Transverse colon (tissue), 4 donors: ENCODE results near the gene FAM120A. TPM values are rescaled to one million over a fixed set of nuclear protein-coding genes. Genes with fewer than 3 reads are reported as not detected.
"Not testable (repeated sequence)": the region's sequence is repeated elsewhere in the genome, so short reads cannot be mapped to it uniquely, and the experiment has no call there.

Source experiments
- DNase-seq: peaks from one replicate; pipeline ENCODE4 v3.0.0-alpha.2; 2019
- H3K27ac ChIP-seq, 4 donors: fragments of 200-600 bp; sonication (generic); 2 replicates each; pipeline ENCODE4 v1.5.1; 2016 to 2018; ENCODE audit warnings: inconsistent platforms in 4 of 4
- H3K27me3 ChIP-seq: fragments of 200-600 bp; sonication (generic); 2 replicates; pipeline ENCODE4 v1.5.1; 2017; ENCODE audit warnings: inconsistent platforms
- H3K36me3 ChIP-seq, 4 donors: fragments of 200-600 bp; sonication (generic); 2 replicates each; pipeline ENCODE4 v1.5.1; 2017 to 2019; ENCODE audit warnings: inconsistent platforms in 4 of 4
- H3K4me1 ChIP-seq, 4 donors: fragments of 200-600 bp; sonication (generic); 2 replicates each; pipeline ENCODE4 v1.5.1; 2017 to 2020; ENCODE audit warnings: inconsistent platforms in 4 of 4
- H3K4me3 ChIP-seq, 4 donors: fragments of 200-600 bp; sonication (generic); 1 replicate in 1 of 4; 2 replicates in 3 of 4; pipeline versions ENCODE4 v1.5.1 to v1.6.1; 2017 to 2019; ENCODE audit warnings: inconsistent platforms in 4 of 4
- H3K9me3 ChIP-seq, 2 donors: fragments of 200-600 bp; sonication (generic); 2 replicates each; pipeline ENCODE4 v1.5.1; 2017 to 2019; ENCODE audit warnings: inconsistent platforms in 2 of 2
- CTCF ChIP-seq, 5 experiments: fragments of 200-600 bp in 3 of 5; fragments of 450-650 bp in 2 of 5; sonication (generic) in 3 of 5; IDR thresholded peaks; 1 replicate in 2 of 5; 2 replicates in 3 of 5; pipeline ENCODE4 v1.5.1; 2016 to 2017; ENCODE audit warnings: antibody characterized with exemption in 5 of 5, inconsistent platforms in 3 of 5, mild to moderate bottlenecking in 2 of 5, moderate library complexity in 1 of 5
- EP300 ChIP-seq: sonication (generic); formaldehyde crosslinking; IDR thresholded peaks from one replicate; pipeline ENCODE4 v1.6.1; 2017; ENCODE audit warnings: antibody characterized with exemption, low read depth
- POLR2A ChIP-seq: fragments of 450-650 bp; IDR thresholded peaks from one replicate; pipeline ENCODE4 v1.6.1; 2016; ENCODE audit warnings: antibody characterized with exemption, mild to moderate bottlenecking, moderate library complexity
- POLR2AphosphoS5 ChIP-seq, 3 donors: sonication (generic); formaldehyde crosslinking; IDR thresholded peaks; one replicate each; pipeline ENCODE4 v1.6.1; 2016; ENCODE audit warnings: antibody characterized with exemption in 3 of 3
- WGBS, 2 donors: methylation state at CpG; one replicate each; pipeline ENCODE4 v1.1.5; 2018; ENCODE audit warnings: low coverage in 1 of 2; 5-methylcytosine and 5-hydroxymethylcytosine counted together
- in situ Hi-C, 4 donors: fragments of 200-750 bp; cut with MboI; loops; one replicate each; pipeline versions ENCODE4 v1.15.0 to v1.15.1; 2017; ENCODE audit warnings: low sequenced_read_pairs in 3 of 4, low pct_ligation_motif_present in 1 of 4, low pct_unique_long_range_greater_than_20kb in 1 of 4
- intact Hi-C: fragments of 100-400 bp; cut with DNase I; formaldehyde crosslinking; loops from one replicate; pipeline ENCODE4 v1.15.1; 2023; ENCODE audit warnings: low total_unique reads
- total RNA-seq, 4 donors: library from RNA; depleted of rRNA; stranded (reverse); fragments of >200 nt; gene quantifications; one replicate each; pipeline ENCODE4 v1.1.0, GENCODE V29; 2016

Gene FAM120A
- total RNA-seq, 4 donors from 2014 or later: 122 to 244 (median 180) TPM

GRCh38 chr9:93437996-93438395 lies 13.5 kb upstream of the FAM120A start:
- DNase-seq: no peak
- H3K4me3 ChIP-seq: no peak overlapping the region

GRCh38 chr9:93439301-93439700 lies 12.2 kb upstream of the FAM120A start:
- DNase-seq, intact Hi-C loops, H3K36me3 ChIP-seq, H3K4me1 ChIP-seq, H3K4me3 ChIP-seq, H3K9me3 ChIP-seq, H3K27ac ChIP-seq, H3K27me3 ChIP-seq: not testable (repeated sequence)
- 91 to 98% methylated on average over 6 of the region's 6 CpGs for WGBS, 2 donors
- in situ Hi-C loops: loop anchor here in 1 of 4 donors (25.0 kb wide), 1 partner anchor 277 kb away; no protein-coding TSS in a partner anchor

More at GRCh38 chr9:93437996-93438395, 13.5 kb upstream of the FAM120A start:
- no peaks in the 10 kb centered on the region for H3K27me3 ChIP-seq
- H3K9me3 ChIP-seq: no peaks in the 10 kb centered on the region
- no peaks in the 10 kb centered on the region for H3K36me3 ChIP-seq
- H3K27ac ChIP-seq: no peak overlapping the region
- in situ Hi-C loops (loop anchor here in 1 of 4 donors (25.0 kb wide), 1 partner anchor 276 kb away; no protein-coding TSS in a partner anchor), intact Hi-C loops (no loop called here)
- 83 to 92% methylated on average over 2 of the region's 2 CpGs for WGBS, 2 donors
- no peaks in the 10 kb centered on the region for H3K4me1 ChIP-seq
- TF ChIP-seq CTCF (IDR thresholded peaks at IDR 0.05) (no peak), POLR2A (no peak), POLR2AphosphoS5 (IDR thresholded peaks at IDR 0.05) (no peak), EP300 (no peak)

- no peak overlapping the region for H3K4me3 ChIP-seq
- H3K27me3 ChIP-seq: no peaks in the 10 kb centered on the region
- no peak for DNase-seq
- H3K36me3 ChIP-seq: peaks cover 0 to 3% (median 0%) of the 10 kb centered on the region in 4 donors
- H3K4me1 ChIP-seq: no peaks in the 10 kb centered on the region
- 91 to 100% methylated on average over 2 to 8 of the region's 8 CpGs for WGBS, 2 donors
- TF ChIP-seq POLR2A: no peak
- TF ChIP-seq EP300: no peak
- no peak for TF ChIP-seq CTCF (IDR thresholded peaks at IDR 0.05)
- TF ChIP-seq POLR2AphosphoS5 (IDR thresholded peaks at IDR 0.05): no peak
- no peaks in the 10 kb centered on the region for H3K9me3 ChIP-seq
- H3K27ac ChIP-seq: no peak overlapping the region
- intact Hi-C loops (no loop called here), in situ Hi-C loops (loop anchor here in 1 of 4 donors (25.0 kb wide), 1 partner anchor 279 kb away; no protein-coding TSS in a partner anchor)
Measured at GRCh38 chr9:93440896-93441580, 10.4 kb upstream of the FAM120A start.

GRCh38 chr9:93446073-93446472 lies 5.4 kb upstream of the FAM120A start:
- Histone ChIP-seq H3K27ac (no peak overlapping the region), H3K9me3 (no peaks in the 10 kb centered on the region), H3K27me3 (no peaks in the 10 kb centered on the region), H3K36me3 (peaks cover 0 to 27% (median 10%) of the 10 kb centered on the region in 4 donors), H3K4me1 (peaks cover 11 to 20% (median 13%) of the 10 kb centered on the region in 4 donors), H3K4me3 (no peak overlapping the region)
- intact Hi-C loops: no loop called here
- WGBS, 2 donors: 80% methylated on average over 1 to 3 of the region's 3 CpGs
- TF ChIP-seq POLR2AphosphoS5 (IDR thresholded peaks at IDR 0.05) (no peak), CTCF (IDR thresholded peaks at IDR 0.05) (no peak)
- DNase-seq: no peak
- in situ Hi-C loops: loop anchor here in 1 of 4 donors (25.0 kb wide), 1 partner anchor 284 kb away; no protein-coding TSS in a partner anchor
